ENCODE data around the gene PRSS12. TPM values are rescaled to one million over a fixed set of nuclear protein-coding genes. Genes with fewer than 3 reads are reported as not detected.

PRSS12 gene
- total RNA-seq, 4 donors from 2014 or later = under 0.01 to 1.4 (median 0.48) TPM

GRCh38 chr4:118289794-118290193, 63.0 kb downstream of the PRSS12 start:
- no peak for TF ChIP-seq EP300 (IDR thresholded peaks at IDR 0.05)
- no peak for TF ChIP-seq CTCF (IDR thresholded peaks at IDR 0.05)
- no peak for TF ChIP-seq POLR2A (IDR thresholded peaks at IDR 0.05; ENCODE audit: low read depth)
- H3K27ac ChIP-seq (replicated peaks in 1 of 4) = no peak overlapping the region
- intact Hi-C loops (cut with DNase I) = loop anchor here (10.0 kb wide), 1 partner anchor 395 kb away; the partner anchor contains the start of gene METTL14
- no peak overlapping the region for H3K4me3 ChIP-seq
- no peak for DNase-seq (ENCODE audit: extremely low spot score)
- H3K27me3 ChIP-seq = no peaks in the 10 kb centered on the region
- H3K36me3 ChIP-seq = no peaks in the 10 kb centered on the region
- H3K9me3 ChIP-seq = no peaks in the 10 kb centered on the region
- peaks cover 0 to 9% (median 3%) of the 10 kb centered on the region in 4 donors for H3K4me1 ChIP-seq
- 16% methylated on average over 1 of the region's 1 CpG for WGBS

GRCh38 chr4:118287711-118288451, 64.9 kb downstream of the PRSS12 start:
- DNase-seq (ENCODE audit: extremely low spot score) = no peak
- no peak overlapping the region for H3K27ac ChIP-seq (replicated peaks in 1 of 4)
- no peak for TF ChIP-seq POLR2AphosphoS5 (IDR thresholded peaks at IDR 0.05)
- no peak for TF ChIP-seq EP300 (IDR thresholded peaks at IDR 0.05)
- no peak for TF ChIP-seq POLR2A (IDR thresholded peaks at IDR 0.05; ENCODE audit: low read depth)
- no peak for TF ChIP-seq CTCF (IDR thresholded peaks at IDR 0.05)

GRCh38 chr4:118286685-118287084, 66.1 kb downstream of the PRSS12 start:
- intact Hi-C loops (cut with DNase I) = loop anchor here (10.0 kb wide), 1 partner anchor 398 kb away; the partner anchor contains the start of gene METTL14
- DNase-seq (ENCODE audit: extremely low spot score) = no peak
- 95% methylated on average over 3 of the region's 3 CpGs for WGBS
- Histone ChIP-seq H3K27me3 (no peaks in the 10 kb centered on the region), H3K4me3 (no peak overlapping the region), H3K36me3 (peaks cover 0 to 12% (median 3%) of the 10 kb centered on the region in 4 donors), H3K4me1 (peaks cover 1 to 9% (median 6%) of the 10 kb centered on the region in 4 donors), H3K27ac (replicated peaks in 1 of 4) (no peak overlapping the region), H3K9me3 (no peaks in the 10 kb centered on the region)
- TF ChIP-seq POLR2AphosphoS5 (IDR thresholded peaks at IDR 0.05) = no peak
- no peak for TF ChIP-seq CTCF (IDR thresholded peaks at IDR 0.05)
- no peak for TF ChIP-seq POLR2A (IDR thresholded peaks at IDR 0.05; ENCODE audit: low read depth)
- TF ChIP-seq EP300 (IDR thresholded peaks at IDR 0.05) = no peak

More at GRCh38 chr4:118287711-118288451, 64.9 kb downstream of the PRSS12 start:
- peaks cover 0 to 3% (median under 1%) of the 10 kb centered on the region in 4 donors for H3K36me3 ChIP-seq
- intact Hi-C loops (cut with DNase I) = loop anchor here (10.0 kb wide), 1 partner anchor 397 kb away; the partner anchor contains the start of gene METTL14
- no peak overlapping the region for H3K4me3 ChIP-seq
- H3K27me3 ChIP-seq = no peaks in the 10 kb centered on the region
- no peaks in the 10 kb centered on the region for H3K9me3 ChIP-seq
- 80% methylated on average over 2 of the region's 2 CpGs for WGBS
- H3K4me1 ChIP-seq = peaks cover 0 to 9% (median 3%) of the 10 kb centered on the region in 4 donors

- WGBS = 95% methylated on average over 4 of the region's 4 CpGs
- H3K27ac ChIP-seq (replicated peaks in 1 of 4) = no peak overlapping the region
- peaks cover 7 to 16% (median 12%) of the 10 kb centered on the region in 4 donors for H3K4me1 ChIP-seq
- TF ChIP-seq POLR2AphosphoS5 (IDR thresholded peaks at IDR 0.05) = no peak
- no peak for TF ChIP-seq POLR2A (IDR thresholded peaks at IDR 0.05; ENCODE audit: low read depth)
- no peak for TF ChIP-seq EP300 (IDR thresholded peaks at IDR 0.05)
- no peak for TF ChIP-seq CTCF (IDR thresholded peaks at IDR 0.05)
- intact Hi-C loops (cut with DNase I) = loop anchor here (10.0 kb wide), 1 partner anchor 399 kb away; the partner anchor contains the start of gene METTL14
- no peaks in the 10 kb centered on the region for H3K9me3 ChIP-seq
- no peak overlapping the region for H3K4me3 ChIP-seq
- H3K27me3 ChIP-seq = no peaks in the 10 kb centered on the region
- H3K36me3 ChIP-seq = peaks cover 0 to 16% (median 7%) of the 10 kb centered on the region in 4 donors
- DNase-seq (ENCODE audit: extremely low spot score) = no peak
These were observed 66.9 kb downstream of the PRSS12 start for GRCh38 chr4:118285931-118286330.

All from esophagus muscularis mucosa (tissue), 4 donors.